ENCODE results near the gene ACAD8.

- TF ChIP-seq CTCF (conservative IDR thresholded peaks at IDR 0.05; ENCODE audit: low read depth, low read length) (no peak), EZH2 (IDR thresholded peaks at IDR 0.05; ENCODE audit: borderline replicate concordance, low read depth, low read length, poor library complexity, severe bottlenecking) (no peak)
Observed at GRCh38 chr11:134283461-134284230, 30.3 kb downstream of the ACAD8 start.

Data from A673 (cell line).